Fibroblast of the aortic adventitia (primary cell): ENCODE results near the gene FSD1. TPM values are rescaled to one million over a fixed set of nuclear protein-coding genes. Genes with fewer than 3 reads are reported as not detected.

ENCODE experiments used
- total RNA-seq: library from RNA; depleted of rRNA; stranded (reverse); fragments of >200 nt; gene quantifications from 2 replicates; pipeline ENCODE4 v1.2.3, GENCODE V29; 2012; ENCODE audit warnings: low replicate concordance

Gene FSD1
- total RNA-seq, 1 donor: 7.5 TPM

Other genes with a start within 250 kb of the FSD1 start
- gene ZBTB7A, start 237.7 kb upstream of the FSD1 start, total RNA-seq: 23.5 and 31.6 TPM in 2 replicates
- gene MAP2K2, start 180.5 kb upstream of the FSD1 start, total RNA-seq: 177 and 215 TPM in 2 replicates
- gene CREB3L3, start 151.0 kb upstream of the FSD1 start, total RNA-seq: not detected in 2 replicates
- gene SIRT6, start 122.0 kb upstream of the FSD1 start, total RNA-seq: 12.6 and 14.7 TPM in 2 replicates
- 0.99 and 5.1 TPM in 2 replicates for gene ANKRD24, start 121.9 kb upstream of the FSD1 start, total RNA-seq
- gene EBI3, start 75.1 kb upstream of the FSD1 start, total RNA-seq: 0.33 TPM in 1 of 2 replicates, not detected in the other
- gene YJU2, start 57.5 kb upstream of the FSD1 start, total RNA-seq: 16.8 and 17.2 TPM in 2 replicates
- gene SHD, start 25.3 kb upstream of the FSD1 start, total RNA-seq: not detected in 2 replicates
- gene TMIGD2, start 2.2 kb upstream of the FSD1 start, total RNA-seq: not detected in 2 replicates
- gene STAP2, start 34.2 kb downstream of the FSD1 start, total RNA-seq: 1.2 and 7.5 TPM in 2 replicates
- gene MPND, start 39.0 kb downstream of the FSD1 start, total RNA-seq: 5.4 and 13.2 TPM in 2 replicates
- gene SH3GL1, start 95.9 kb downstream of the FSD1 start, total RNA-seq: 49.1 and 97.2 TPM in 2 replicates
- gene CHAF1A, start 98.0 kb downstream of the FSD1 start, total RNA-seq: 8.6 and 25.8 TPM in 2 replicates
- 87.9 and 126 TPM in 2 replicates for gene UBXN6, start 153.2 kb downstream of the FSD1 start, total RNA-seq
- 41.0 and 69.4 TPM in 2 replicates for gene HDGFL2, start 167.7 kb downstream of the FSD1 start, total RNA-seq
- 0.90 and 6.6 TPM in 2 replicates for gene PLIN4, start 213.9 kb downstream of the FSD1 start, total RNA-seq
- 0.16 TPM in 1 of 2 replicates, not detected in the other for gene PLIN5, start 230.6 kb downstream of the FSD1 start, total RNA-seq
- gene LRG1, start 235.4 kb downstream of the FSD1 start, total RNA-seq: not detected in 2 replicates